GM18499 (cell line): ENCODE measurements around the gene TAGAP.
"Not testable (repeated sequence)": the region's sequence is repeated elsewhere in the genome, so short reads cannot be mapped to it uniquely, and the experiment has no call there.

Experiments used
- ATAC-seq: cut with Tn5 transposase; IDR thresholded peaks from one replicate; pipeline ENCODE4 v1.9.1; 2021; ENCODE audit warnings: moderate number of reproducible peaks; ENCODE audit not compliant: insufficient read depth, unreplicated experiment

The TAGAP gene

GRCh38 chr6:159052720-159053119 lies 7.9 kb upstream of the TAGAP start:
- ATAC-seq, result no peak

GRCh38 chr6:159047891-159048685 lies 3.3 kb upstream of the TAGAP start:
- ATAC-seq, result no peak

GRCh38 chr6:159045801-159046200 lies 1.0 kb upstream of the TAGAP start:
- no peak for ATAC-seq

GRCh38 chr6:159043947-159044346 lies 844 bp downstream of the TAGAP start:
- no peak for ATAC-seq

GRCh38 chr6:159043251-159043650 lies 1.5 kb downstream of the TAGAP start:
- ATAC-seq, result no peak

DNA sequence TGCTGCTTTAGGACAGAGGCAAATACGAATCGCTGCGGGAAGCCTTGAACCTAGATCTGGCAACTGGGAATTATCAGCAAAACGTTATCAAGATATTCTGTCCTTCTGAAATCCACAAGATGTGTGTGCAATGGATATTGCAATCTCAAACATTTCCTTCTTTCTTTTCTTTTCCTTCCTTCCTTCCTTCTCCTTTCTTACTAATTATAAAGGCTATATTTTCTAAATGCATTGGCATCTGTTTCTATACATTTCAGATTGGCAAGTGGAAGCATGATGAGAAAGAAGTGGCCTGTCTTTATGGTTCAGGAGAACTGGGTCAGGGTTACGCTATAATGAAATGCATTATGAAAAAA lies 2.0 kb downstream of the TAGAP start:
- ATAC-seq, result no peak

- ATAC-seq, result no peak
Measured at GRCh38 chr6:159042003-159042825, 2.6 kb downstream of the TAGAP start.

- no peak for ATAC-seq
Measured at GRCh38 chr6:159041181-159041580, 3.6 kb downstream of the TAGAP start.

DNA sequence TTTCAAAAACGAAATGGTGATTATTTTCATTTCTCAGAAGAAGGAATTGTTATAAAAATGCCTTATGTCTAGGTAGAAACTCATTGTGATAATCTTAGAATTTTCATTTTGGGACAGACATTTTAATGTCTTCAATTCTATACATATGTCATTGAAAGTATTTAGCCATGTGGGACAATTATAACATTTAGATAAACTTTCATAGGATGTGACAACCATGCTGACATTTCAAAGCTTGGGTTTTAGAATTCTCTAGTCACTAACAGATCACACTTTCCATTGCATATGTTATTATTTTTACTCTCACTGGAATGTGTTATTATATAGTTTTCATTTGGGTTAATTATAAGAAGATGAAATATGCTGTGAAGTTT lies 4.9 kb downstream of the TAGAP start:
- ATAC-seq, result no peak

- peak; percentile 68 for ATAC-seq
Measured at GRCh38 chr6:159038914-159039884, 5.6 kb downstream of the TAGAP start.

DNA sequence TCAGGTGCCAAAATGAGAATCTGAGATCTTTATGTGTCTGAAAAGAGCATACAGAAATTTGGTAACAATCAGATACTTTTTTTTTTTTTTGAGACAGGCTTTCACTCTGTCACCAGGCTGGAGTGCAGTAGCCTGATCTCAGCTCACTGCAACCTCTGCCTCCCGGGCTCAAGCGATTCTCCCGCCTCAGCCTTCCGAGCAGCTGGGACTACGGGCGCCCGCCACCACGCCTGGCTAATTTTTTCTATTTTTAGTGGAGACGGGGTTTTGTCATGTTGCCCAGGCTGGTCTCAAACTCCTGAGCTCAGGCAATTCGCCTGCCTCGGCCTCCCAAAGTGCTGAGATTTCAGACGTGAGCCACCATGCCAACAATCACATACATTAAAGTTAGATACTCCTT lies 6.5 kb downstream of the TAGAP start:
- ATAC-seq, result not testable (repeated sequence)

GRCh38 chr6:159037756-159038290 lies 7.0 kb downstream of the TAGAP start:
- ATAC-seq, result no peak

DNA sequence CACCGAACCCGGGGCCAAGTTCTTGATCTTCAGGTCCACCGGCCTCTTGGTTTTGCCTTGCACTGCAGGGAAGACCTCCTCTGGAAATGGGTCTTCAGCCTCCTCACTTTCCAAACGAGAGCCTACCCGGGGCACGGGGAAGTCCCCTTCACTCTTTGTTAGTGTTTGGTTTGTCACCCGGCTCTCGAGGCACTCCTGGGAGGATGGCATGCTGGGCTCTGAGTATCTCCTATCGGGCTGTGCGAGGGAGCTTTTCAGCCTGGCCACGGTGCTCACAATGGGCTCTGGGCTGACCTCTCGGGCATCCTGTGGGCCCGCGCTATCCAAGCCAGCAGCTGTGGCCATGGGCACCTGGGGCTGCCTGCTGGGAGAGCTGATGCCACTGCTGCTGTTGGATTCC lies 8.1 kb downstream of the TAGAP start:
- no peak for ATAC-seq

- no peak for ATAC-seq
Measured at GRCh38 chr6:159035891-159036290, 8.9 kb downstream of the TAGAP start.

- no peak for ATAC-seq
Measured at GRCh38 chr6:159033160-159034049, 11.4 kb downstream of the TAGAP start.

DNA sequence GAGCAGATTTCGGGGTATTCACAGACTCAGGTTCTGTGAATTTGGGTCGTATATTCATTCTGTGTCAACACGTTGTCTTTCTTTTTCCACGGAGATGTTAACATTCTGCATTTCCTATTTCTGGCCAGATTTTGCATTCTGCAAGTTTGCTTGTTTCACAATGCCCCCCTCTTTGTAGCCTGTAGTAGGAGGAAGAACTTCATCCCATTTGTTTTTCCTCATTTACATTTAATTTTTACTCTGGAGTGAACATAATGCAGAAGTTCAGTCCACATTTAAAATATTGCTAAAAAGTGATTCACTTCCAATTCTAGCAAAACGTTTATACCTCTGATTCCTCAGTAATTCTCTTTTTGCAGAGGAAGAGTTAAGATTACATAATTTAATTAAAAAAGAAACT lies 12.9 kb downstream of the TAGAP start:
- no peak for ATAC-seq

- ATAC-seq, result no peak
Measured at GRCh38 chr6:159030168-159030567, 14.6 kb downstream of the TAGAP start.

DNA sequence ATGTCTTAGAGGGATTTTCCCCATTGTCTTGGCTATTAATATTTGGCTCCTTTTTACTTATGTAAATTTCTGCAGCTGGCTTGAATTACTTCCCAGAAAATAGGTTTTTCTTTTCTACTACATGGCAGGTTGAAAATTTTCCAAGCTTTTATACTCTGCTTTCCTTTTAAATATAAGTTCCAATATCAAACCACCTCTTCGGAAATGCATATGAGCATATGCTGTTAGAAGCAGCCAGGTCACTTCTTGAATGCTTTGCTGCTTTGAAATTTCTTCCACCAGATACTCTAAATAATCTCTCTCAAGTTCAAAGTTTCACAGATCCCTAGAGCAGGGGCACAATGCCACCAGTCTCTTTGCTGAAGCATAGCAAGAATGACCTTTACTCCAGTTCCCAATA lies 19.6 kb downstream of the TAGAP start:
- ATAC-seq, result not testable (repeated sequence)

DNA sequence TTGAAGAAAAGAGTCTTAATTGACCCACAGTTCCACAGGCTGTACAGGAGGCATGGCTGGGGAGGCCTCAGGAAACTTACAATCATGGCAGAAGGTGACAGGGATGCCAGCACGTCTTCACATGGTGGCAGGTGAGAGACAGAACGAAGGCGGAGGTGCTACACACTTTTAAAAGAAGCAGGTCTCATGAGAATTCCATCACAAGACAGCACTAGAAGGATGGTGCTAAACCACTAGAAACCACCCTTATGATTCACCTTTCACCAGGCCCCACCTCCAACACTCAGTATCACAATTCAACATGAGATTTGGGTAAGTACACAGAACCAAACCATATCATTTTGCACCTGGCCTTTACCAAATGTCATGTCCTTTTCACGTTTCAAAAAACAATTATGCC lies 20.9 kb downstream of the TAGAP start:
- no peak for ATAC-seq
